Mesodermal cell (in vitro differentiated cells): ENCODE results near the gene PGC.

Experiments
- H3K27ac ChIP-seq: 2 replicates; pipeline ENCODE4 v1.7.0; 2013; ENCODE audit warnings: mild to moderate bottlenecking, low read depth, low read length, moderate library complexity; ENCODE audit not compliant: severe bottlenecking
- H3K36me3 ChIP-seq: 2 replicates; pipeline ENCODE4 v1.7.1; 2013; ENCODE audit warnings: mild to moderate bottlenecking, low read length, moderate library complexity; ENCODE audit not compliant: control insufficient read depth, insufficient read depth
- H3K4me1 ChIP-seq: one replicate; pipeline ENCODE4 v1.7.1; 2013; ENCODE audit warnings: mild to moderate bottlenecking, low read length; ENCODE audit not compliant: insufficient read depth, control insufficient read depth, poor library complexity, severe bottlenecking
- H3K4me3 ChIP-seq: 2 replicates; pipeline ENCODE4 v1.7.0; 2013; ENCODE audit warnings: low read length, control low read depth, mild to moderate bottlenecking; ENCODE audit not compliant: insufficient read depth, poor library complexity, severe bottlenecking; ENCODE audit errors: extremely low read depth
- H3K9me3 ChIP-seq: 2 replicates; pipeline ENCODE4 v1.7.1; 2013; ENCODE audit warnings: mild to moderate bottlenecking, low read length, moderate library complexity; ENCODE audit not compliant: control insufficient read depth
- WGBS, 2 experiments: methylation state at CpG; one replicate each; pipeline ENCODE4 v1.1.5; 2013; ENCODE audit warnings: missing lambda C conversion rate in 2 of 2; ENCODE audit not compliant: insufficient coverage in 2 of 2; 5-methylcytosine and 5-hydroxymethylcytosine counted together

The PGC gene

GRCh38 chr6:41702771-41703494 is 44.3 kb downstream of the PGC start:
- 81 to 89% methylated on average over 10 to 14 of the region's 14 CpGs for WGBS, 2 experiments
- peaks cover 37% of the 10 kb centered on the region for H3K4me1 ChIP-seq
- H3K4me3 ChIP-seq = no peak overlapping the region
- no peaks in the 10 kb centered on the region for H3K9me3 ChIP-seq
- H3K36me3 ChIP-seq = no peaks in the 10 kb centered on the region
- no peak overlapping the region for H3K27ac ChIP-seq

- WGBS, 2 experiments = 97 to 99% methylated on average over 9 of the region's 10 CpGs
- Histone ChIP-seq H3K4me3 (no peak overlapping the region), H3K4me1 (peaks cover 37% of the 10 kb centered on the region)
Observed at GRCh38 chr6:41702089-41702745, 45.0 kb downstream of the PGC start.

GRCh38 chr6:41700463-41701347 is 46.5 kb downstream of the PGC start:
- WGBS, 2 experiments = 72 to 77% methylated on average over 12 to 14 of the region's 20 CpGs
- no peaks in the 10 kb centered on the region for H3K9me3 ChIP-seq
- peaks cover 23% of the 10 kb centered on the region for H3K4me1 ChIP-seq
- H3K27ac ChIP-seq = peak overlapping the region; percentile 29
- H3K36me3 ChIP-seq = no peaks in the 10 kb centered on the region
- no peak overlapping the region for H3K4me3 ChIP-seq

More at GRCh38 chr6:41702089-41702745, 45.0 kb downstream of the PGC start:
- Histone ChIP-seq H3K27ac (no peak overlapping the region), H3K9me3 (no peaks in the 10 kb centered on the region), H3K36me3 (no peaks in the 10 kb centered on the region)

- Histone ChIP-seq H3K4me3 (no peak overlapping the region), H3K4me1 (peaks cover 23% of the 10 kb centered on the region), H3K36me3 (no peaks in the 10 kb centered on the region), H3K9me3 (no peaks in the 10 kb centered on the region), H3K27ac (peak overlapping the region; percentile 42)
- WGBS, 2 experiments = 88 to 100% methylated on average over 1 to 2 of the region's 2 CpGs
Observed at GRCh38 chr6:41699063-41699462, 48.1 kb downstream of the PGC start.

GRCh38 chr6:41697861-41698781 is 49.1 kb downstream of the PGC start:
- peaks cover 23% of the 10 kb centered on the region for H3K4me1 ChIP-seq
- H3K9me3 ChIP-seq = no peaks in the 10 kb centered on the region
- no peaks in the 10 kb centered on the region for H3K36me3 ChIP-seq
- H3K4me3 ChIP-seq = no peak overlapping the region
- 83 to 84% methylated on average over 13 to 14 of the region's 15 CpGs for WGBS, 2 experiments
- H3K27ac ChIP-seq = peak overlapping the region; percentile 42

- WGBS, 2 experiments = 88 to 93% methylated on average over 4 to 5 of the region's 6 CpGs
- H3K27ac ChIP-seq = no peak overlapping the region
- H3K9me3 ChIP-seq = no peaks in the 10 kb centered on the region
- no peaks in the 10 kb centered on the region for H3K36me3 ChIP-seq
- peaks cover 23% of the 10 kb centered on the region for H3K4me1 ChIP-seq
- no peak overlapping the region for H3K4me3 ChIP-seq
Observed at GRCh38 chr6:41696788-41697187, 50.4 kb downstream of the PGC start.

- Histone ChIP-seq H3K4me1 (peaks cover 19% of the 10 kb centered on the region), H3K27ac (no peak overlapping the region), H3K9me3 (no peaks in the 10 kb centered on the region), H3K36me3 (no peaks in the 10 kb centered on the region), H3K4me3 (no peak overlapping the region)
- WGBS, 2 experiments = 79 to 94% methylated on average over 3 to 5 of the region's 6 CpGs
Observed at GRCh38 chr6:41695825-41696224, 51.4 kb downstream of the PGC start.

- no peak overlapping the region for H3K27ac ChIP-seq
- 88 to 100% methylated on average over 4 of the region's 6 CpGs for WGBS, 2 experiments
Observed at GRCh38 chr6:41694815-41695526, 52.2 kb downstream of the PGC start.

GRCh38 chr6:41693281-41694240 is 53.6 kb downstream of the PGC start:
- Histone ChIP-seq H3K4me3 (no peak overlapping the region), H3K4me1 (peaks cover 7% of the 10 kb centered on the region), H3K27ac (no peak overlapping the region), H3K36me3 (no peaks in the 10 kb centered on the region), H3K9me3 (no peaks in the 10 kb centered on the region)
- 84 to 85% methylated on average over 5 to 6 of the region's 10 CpGs for WGBS, 2 experiments

More at GRCh38 chr6:41694815-41695526, 52.2 kb downstream of the PGC start:
- Histone ChIP-seq H3K4me3 (no peak overlapping the region), H3K4me1 (peaks cover 12% of the 10 kb centered on the region), H3K9me3 (no peaks in the 10 kb centered on the region), H3K36me3 (no peaks in the 10 kb centered on the region)
